PC-9 (cell line): ENCODE data around the gene SNTG2. TPM values are rescaled to one million over a fixed set of nuclear protein-coding genes. Genes with fewer than 3 reads are reported as not detected.

Experiments used
- BruUV-seq: library from RNA; stranded (reverse); fragments of 400-500 nt; replicated peaks from 2 replicates; lab custom pipeline; 2021; lab: Mats Ljungman, UMichigan
- CTCF ChIA-PET: fragments of 300-600 bp; sonication (Branson Sonifier 250); formaldehyde crosslinking; loops from one replicate; lab custom pipeline; 2022; ENCODE audit warnings: antibody characterized with exemption; lab: Charles Lee
- POLR2A ChIA-PET: fragments of 300-600 bp; sonication (Branson Sonifier 250); formaldehyde crosslinking; loops from one replicate; lab custom pipeline; 2022; ENCODE audit warnings: antibody characterized with exemption; ENCODE audit not compliant: unreplicated experiment; lab: Charles Lee
- DNase-seq, 2 experiments: peaks; one replicate each; pipeline versions ENCODE4 v3.0.0 to v3.0.0-alpha.2; 2015 to 2022; ENCODE audit warnings: mixed read lengths in 1 of 2
- H2AFZ ChIP-seq: fragments of 200-600 bp; sonication (generic); 2 replicates; pipeline ENCODE4 v1.8.1; 2017; ENCODE audit warnings: antibody characterized with exemption
- H3F3A ChIP-seq: fragments of 200-600 bp; sonication (generic); 2 replicates; pipeline ENCODE4 v1.8.1; 2017; ENCODE audit warnings: antibody characterized with exemption, mild to moderate bottlenecking, low read depth; ENCODE audit not compliant: insufficient read depth
- H3K27ac ChIP-seq: fragments of 200-600 bp; sonication (generic); 2 replicates; pipeline ENCODE4 v1.6.1; 2016; ENCODE audit warnings: mixed run types
- H3K27me3 ChIP-seq: fragments of 200-600 bp; sonication (generic); 2 replicates; pipeline ENCODE4 v1.6.1; 2016; ENCODE audit warnings: low read depth, mixed run types; ENCODE audit not compliant: insufficient read depth
- H3K36me3 ChIP-seq: fragments of 200-600 bp; sonication (generic); 2 replicates; pipeline ENCODE4 v1.6.1; 2016; ENCODE audit warnings: low read depth, mixed run types
- H3K4me1 ChIP-seq: fragments of 200-600 bp; sonication (generic); replicated peaks from 2 replicates; pipeline ENCODE4 v1.6.1; 2016; ENCODE audit warnings: mixed run types; ENCODE audit not compliant: insufficient read depth
- H3K4me2 ChIP-seq: fragments of 200-600 bp; sonication (generic); 2 replicates; pipeline ENCODE4 v1.6.1; 2017; ENCODE audit warnings: mixed run types
- H3K4me3 ChIP-seq: fragments of 200-600 bp; sonication (generic); 2 replicates; pipeline ENCODE4 v1.6.1; 2016; ENCODE audit warnings: mixed run types
- H3K79me2 ChIP-seq: fragments of 200-600 bp; sonication (generic); 2 replicates; pipeline ENCODE4 v1.6.1; 2017; ENCODE audit warnings: low read depth, mixed run types
- H3K9me2 ChIP-seq: fragments of 200-600 bp; sonication (generic); 2 replicates; pipeline ENCODE4 v1.8.1; 2017; ENCODE audit warnings: mild to moderate bottlenecking; ENCODE audit not compliant: insufficient read depth
- H3K9me3 ChIP-seq: fragments of 200-600 bp; sonication (generic); 2 replicates; pipeline ENCODE4 v1.8.1; 2016; ENCODE audit warnings: low read depth; ENCODE audit not compliant: insufficient read depth
- H4K20me1 ChIP-seq: fragments of 200-600 bp; sonication (generic); 2 replicates; pipeline ENCODE4 v1.8.1; 2017; ENCODE audit not compliant: insufficient read depth
- EZH2 ChIP-seq: fragments of 200-600 bp; sonication (generic); IDR thresholded peaks from 2 replicates; pipeline ENCODE4 v1.8.0; 2017; ENCODE audit warnings: antibody characterized with exemption, low read depth
- intact Hi-C: fragments of 100-400 bp; cut with micrococcal nuclease; formaldehyde crosslinking; loops from one replicate; pipeline ENCODE4 v1.10.0; 2022; ENCODE audit not compliant: unreplicated experiment
- total RNA-seq: library from RNA; stranded (reverse); gene quantifications from 2 replicates; pipeline ENCODE4 v1.2.3, GENCODE V29; 2021
- TF ChIP-seq, protein P1 (sequence below): fragments of 200-600 bp; sonication (generic); conservative IDR thresholded peaks from 2 replicates; pipeline ENCODE4 v1.6.1; 2017; ENCODE audit warnings: mixed run types, antibody characterized with exemption, mild to moderate bottlenecking, moderate library complexity

The SNTG2 gene
- total RNA-seq, 1 experiment from 2014 or later: not detected

DNA sequence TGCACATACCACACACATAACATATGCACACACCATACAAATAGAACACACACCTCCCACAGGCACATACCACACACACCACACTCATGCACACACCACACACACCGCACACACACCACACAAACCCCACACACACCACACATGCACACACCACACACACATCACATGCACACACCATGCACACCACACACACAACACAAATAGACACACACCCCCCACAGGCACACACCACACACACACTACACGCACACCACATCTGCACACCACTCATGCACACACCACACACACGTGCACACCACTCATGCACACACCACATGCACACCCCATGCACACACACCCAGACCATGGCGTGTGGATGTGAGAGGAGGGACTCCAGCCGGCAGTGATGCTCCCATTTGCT is 300.9 kb downstream of the SNTG2 start:
- no peak overlapping the region for H3K4me3 ChIP-seq
- H3K36me3 ChIP-seq: no peaks in the 10 kb centered on the region
- H3K27ac ChIP-seq: no peak overlapping the region
- no peak overlapping the region for H3K4me2 ChIP-seq
- H2AFZ ChIP-seq: no peak overlapping the region
- H3K27me3 ChIP-seq: peaks cover 81% of the 10 kb centered on the region
- H3K9me3 ChIP-seq: no peaks in the 10 kb centered on the region
- no peaks in the 10 kb centered on the region for H3K9me2 ChIP-seq
- BruUV-seq: no TSS peak
- H3F3A ChIP-seq: no peaks in the 10 kb centered on the region
- ChIA-PET POLR2A (no interaction called here), CTCF (no interaction called here)
- no peaks in the 10 kb centered on the region for H3K79me2 ChIP-seq
- no peaks in the 10 kb centered on the region for H3K4me1 ChIP-seq
- TF ChIP-seq, protein P1, sequence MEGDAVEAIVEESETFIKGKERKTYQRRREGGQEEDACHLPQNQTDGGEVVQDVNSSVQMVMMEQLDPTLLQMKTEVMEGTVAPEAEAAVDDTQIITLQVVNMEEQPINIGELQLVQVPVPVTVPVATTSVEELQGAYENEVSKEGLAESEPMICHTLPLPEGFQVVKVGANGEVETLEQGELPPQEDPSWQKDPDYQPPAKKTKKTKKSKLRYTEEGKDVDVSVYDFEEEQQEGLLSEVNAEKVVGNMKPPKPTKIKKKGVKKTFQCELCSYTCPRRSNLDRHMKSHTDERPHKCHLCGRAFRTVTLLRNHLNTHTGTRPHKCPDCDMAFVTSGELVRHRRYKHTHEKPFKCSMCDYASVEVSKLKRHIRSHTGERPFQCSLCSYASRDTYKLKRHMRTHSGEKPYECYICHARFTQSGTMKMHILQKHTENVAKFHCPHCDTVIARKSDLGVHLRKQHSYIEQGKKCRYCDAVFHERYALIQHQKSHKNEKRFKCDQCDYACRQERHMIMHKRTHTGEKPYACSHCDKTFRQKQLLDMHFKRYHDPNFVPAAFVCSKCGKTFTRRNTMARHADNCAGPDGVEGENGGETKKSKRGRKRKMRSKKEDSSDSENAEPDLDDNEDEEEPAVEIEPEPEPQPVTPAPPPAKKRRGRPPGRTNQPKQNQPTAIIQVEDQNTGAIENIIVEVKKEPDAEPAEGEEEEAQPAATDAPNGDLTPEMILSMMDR: no peak
- TF ChIP-seq EZH2: no peak
- no peak for DNase-seq
- intact Hi-C loops: no loop called here
- no peaks in the 10 kb centered on the region; the same call in 1 of the 2 replicates for H4K20me1 ChIP-seq

DNA sequence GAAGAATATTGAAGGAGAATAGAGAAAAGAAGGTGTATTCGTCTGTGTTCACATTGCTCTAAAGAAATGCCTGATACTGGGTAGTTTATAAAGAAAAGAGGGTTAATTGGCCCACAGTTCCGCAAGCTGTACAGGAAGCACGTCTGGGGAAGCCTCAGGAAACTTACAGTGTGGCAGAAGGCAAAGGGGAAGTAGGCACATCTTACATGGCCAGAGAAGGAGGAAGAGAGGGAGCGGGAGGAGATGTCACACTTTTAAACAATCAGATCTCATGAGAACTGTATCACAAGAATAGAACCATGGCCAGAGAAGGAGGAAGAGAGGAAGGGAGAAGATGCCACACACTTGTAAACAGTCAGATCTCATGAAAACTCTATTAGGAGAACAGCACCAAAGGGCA is 303.0 kb downstream of the SNTG2 start:
- DNase-seq: no peak
- no peak overlapping the region for H2AFZ ChIP-seq
- H3F3A ChIP-seq: no peaks in the 10 kb centered on the region
- TF ChIP-seq EZH2: no peak
- TF ChIP-seq, protein P1: no peak
- H3K9me2 ChIP-seq: no peaks in the 10 kb centered on the region
- POLR2A ChIA-PET: no interaction called here
- H3K4me2 ChIP-seq: no peak overlapping the region
- no peaks in the 10 kb centered on the region for H3K79me2 ChIP-seq
- CTCF ChIA-PET: no interaction called here
- BruUV-seq: no TSS peak
- H3K9me3 ChIP-seq: no peaks in the 10 kb centered on the region
- H3K27ac ChIP-seq: no peak overlapping the region
- no peak overlapping the region for H3K4me3 ChIP-seq
- no peaks in the 10 kb centered on the region; the same call in 1 of the 2 replicates for H4K20me1 ChIP-seq
- peaks cover 81% of the 10 kb centered on the region for H3K27me3 ChIP-seq
- H3K4me1 ChIP-seq: no peaks in the 10 kb centered on the region
- no peaks in the 10 kb centered on the region for H3K36me3 ChIP-seq
- intact Hi-C loops: no loop called here

DNA sequence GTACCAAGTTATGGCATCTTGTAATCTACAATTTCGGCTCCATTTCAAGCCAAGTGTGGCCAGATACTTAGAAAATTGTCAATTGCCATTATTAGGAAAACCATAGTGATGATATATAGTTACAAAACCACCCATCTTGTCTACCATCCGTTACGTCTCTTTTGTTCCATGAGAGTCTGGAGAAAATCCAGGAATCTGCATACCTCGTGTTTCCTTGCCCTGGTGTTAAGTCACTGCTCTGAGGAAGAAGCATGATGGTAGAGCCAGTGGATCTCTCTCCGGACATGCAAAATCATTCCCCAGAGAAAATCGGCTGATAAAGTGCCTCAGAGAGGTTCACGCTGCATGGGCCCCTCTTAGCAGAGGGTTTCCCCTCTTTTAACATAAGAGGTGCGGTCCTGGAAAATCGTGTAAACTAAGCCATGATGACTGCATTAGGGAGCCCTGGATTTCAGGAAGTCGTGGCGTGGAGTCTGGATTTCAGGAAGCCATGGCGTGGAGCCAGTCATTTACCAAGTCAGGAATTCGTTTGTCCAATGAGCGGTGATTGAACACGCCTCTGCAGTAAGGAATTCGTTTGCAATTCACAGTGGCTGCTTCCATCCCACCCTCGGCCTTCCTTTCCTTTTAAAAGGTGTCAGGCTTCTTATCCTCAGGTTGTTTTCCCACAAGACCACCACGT is 304.2 kb downstream of the SNTG2 start:
- DNase-seq: no peak
- H3K9me2 ChIP-seq: no peaks in the 10 kb centered on the region
- no TSS peak for BruUV-seq
- no peaks in the 10 kb centered on the region for H3F3A ChIP-seq
- no peaks in the 10 kb centered on the region for H3K9me3 ChIP-seq
- no peak overlapping the region for H3K27ac ChIP-seq
- peaks cover 81% of the 10 kb centered on the region for H3K27me3 ChIP-seq
- no peak for TF ChIP-seq EZH2
- TF ChIP-seq, protein P1: no peak
- no peaks in the 10 kb centered on the region for H3K79me2 ChIP-seq
- H3K4me2 ChIP-seq: no peak overlapping the region
- ChIA-PET POLR2A (no interaction called here), CTCF (no interaction called here)
- H3K4me3 ChIP-seq: no peak overlapping the region
- no peak overlapping the region for H2AFZ ChIP-seq
- H3K36me3 ChIP-seq: no peaks in the 10 kb centered on the region
- H3K4me1 ChIP-seq: no peaks in the 10 kb centered on the region
- intact Hi-C loops: no loop called here
- H4K20me1 ChIP-seq: no peaks in the 10 kb centered on the region; the same call in 1 of the 2 replicates
